ENCODE measurements around the gene NEO1.

The NEO1 gene

GRCh38 chr15:73051807-73052652 is at the start of gene NEO1:
Gene NEO1, plus strand, starts transcription at chr15:73052463. Its CDS starts 213 bp downstream, at chr15:73052676.
- peak; percentile 61 to 67 for DNase-seq

GRCh38 chr15:73004462-73004861 is 47.8 kb upstream of the NEO1 start:
- no peak for DNase-seq

- DNase-seq, result no peak
Observed at GRCh38 chr15:73005032-73005431, 47.2 kb upstream of the NEO1 start.

- no peak for DNase-seq
Observed at GRCh38 chr15:73005446-73005845, 46.8 kb upstream of the NEO1 start.

GRCh38 chr15:73006523-73006922 is 45.7 kb upstream of the NEO1 start:
- DNase-seq, result no peak

GRCh38 chr15:73009066-73010056 is 42.9 kb upstream of the NEO1 start:
- no peak for DNase-seq

GRCh38 chr15:73010154-73011152 is 41.8 kb upstream of the NEO1 start:
- no peak for DNase-seq

GRCh38 chr15:73014904-73015303 is 37.4 kb upstream of the NEO1 start:
- no peak for DNase-seq

- DNase-seq, result no peak
Observed at GRCh38 chr15:73015493-73015892, 36.8 kb upstream of the NEO1 start.

GRCh38 chr15:73017987-73018386 is 34.3 kb upstream of the NEO1 start:
- DNase-seq, result no peak

GRCh38 chr15:73019154-73019553 is 33.1 kb upstream of the NEO1 start:
- DNase-seq, result no peak

- DNase-seq, result no peak
Observed at GRCh38 chr15:73019601-73020146, 32.6 kb upstream of the NEO1 start.

GRCh38 chr15:73021139-73021621 is 31.1 kb upstream of the NEO1 start:
- DNase-seq, result no peak

GRCh38 chr15:73022161-73022560 is 30.1 kb upstream of the NEO1 start:
- no peak for DNase-seq

- DNase-seq, result no peak
Observed at GRCh38 chr15:73023071-73023470, 29.2 kb upstream of the NEO1 start.

GRCh38 chr15:73024168-73024567 is 28.1 kb upstream of the NEO1 start:
- no peak for DNase-seq

GRCh38 chr15:73026511-73027054 is 25.7 kb upstream of the NEO1 start:
- no peak for DNase-seq

GRCh38 chr15:73028031-73028430 is 24.2 kb upstream of the NEO1 start:
- no peak for DNase-seq

GRCh38 chr15:73028831-73029451 is 23.3 kb upstream of the NEO1 start:
- no peak for DNase-seq

- no peak for DNase-seq
Observed at GRCh38 chr15:73030122-73030679, 22.1 kb upstream of the NEO1 start.

- DNase-seq, result no peak
Observed at GRCh38 chr15:73031648-73032047, 20.6 kb upstream of the NEO1 start.

Measured in stimulated activated CD4-positive, alpha-beta T cell treated with anti-CD3 and anti-CD28 coated beads, Interleukin-2, amount 100 ng/mL, for 48 hours (primary cell).